ENCODE measurements around the gene FRMD5. TPM values are rescaled to one million over a fixed set of nuclear protein-coding genes. Genes with fewer than 3 reads are reported as not detected.
"Not testable (repeated sequence)": the region's sequence is repeated elsewhere in the genome, so short reads cannot be mapped to it uniquely, and the experiment has no call there.

FRMD5 gene
- polyA plus RNA-seq (2011; rRNA removed) (5.2 and 5.4 TPM in 2 replicates), polyA minus RNA-seq (2011; rRNA and poly(A)+ RNA removed) (10.5 and 12.0 TPM in 2 replicates)

DNA sequence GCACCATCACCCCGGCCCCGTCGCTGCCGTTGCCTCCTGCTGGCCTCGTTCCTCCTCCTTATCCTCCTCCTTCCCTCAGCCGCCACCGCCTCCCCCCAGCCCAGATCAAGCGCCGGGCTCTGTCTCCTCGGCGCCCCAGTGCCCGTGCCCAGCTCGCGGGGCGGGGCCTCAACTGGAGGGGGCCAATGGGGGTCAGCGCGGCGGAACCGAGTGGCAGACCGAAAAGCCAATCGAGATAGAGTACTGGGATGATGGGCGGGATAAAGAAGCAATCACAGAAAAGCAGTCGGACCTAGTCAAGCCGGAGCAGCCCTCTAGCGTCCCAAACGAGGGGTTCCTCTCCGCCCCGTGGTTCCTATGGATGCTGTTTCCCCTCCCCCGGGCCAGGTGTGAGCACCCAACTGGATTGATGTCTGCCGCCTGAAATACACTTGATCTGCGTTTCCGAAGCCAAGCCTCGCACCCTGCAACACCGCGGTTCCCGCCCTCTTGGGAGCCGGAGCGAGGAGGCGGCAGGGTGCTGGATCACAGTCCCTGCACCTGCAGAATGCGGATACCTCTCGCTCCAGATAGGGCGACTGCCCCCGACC, at the start of gene FRMD5:
Gene FRMD5 (minus strand): TSS at position 121 of the 590 bp plus-strand sequence.
- ChIA-PET POLR2A (interaction anchor here (0.5 kb wide), 1 partner anchor 25 kb away, joined by 11 read pairs; no protein-coding TSS in a partner anchor), CTCF (interaction anchor here (0.6 to 1.5 kb wide), 3 partner anchors 11 to 261 kb away, joined by 3 to 5 read pairs (median 3); no protein-coding TSS in a partner anchor)
- Histone ChIP-seq H3K4me3 (ENCODE audit: low read depth, low read length) (peak within 1 kb of the TSS; percentile 76), H3K27me3 (ENCODE audit: control insufficient read depth, insufficient read depth, low read length) (no peaks in the 10 kb centered on the region), H3K27ac (ENCODE audit: low read depth, low read length) (peak within 1 kb of the TSS; percentile 61), H3K9me3 (ENCODE audit: control insufficient read depth, insufficient read depth, low read length) (no peaks in the 10 kb centered on the region)
- peak; percentile 92 for DNase-seq (ENCODE audit: low read depth, low spot score)
- TF ChIP-seq, protein P1, sequence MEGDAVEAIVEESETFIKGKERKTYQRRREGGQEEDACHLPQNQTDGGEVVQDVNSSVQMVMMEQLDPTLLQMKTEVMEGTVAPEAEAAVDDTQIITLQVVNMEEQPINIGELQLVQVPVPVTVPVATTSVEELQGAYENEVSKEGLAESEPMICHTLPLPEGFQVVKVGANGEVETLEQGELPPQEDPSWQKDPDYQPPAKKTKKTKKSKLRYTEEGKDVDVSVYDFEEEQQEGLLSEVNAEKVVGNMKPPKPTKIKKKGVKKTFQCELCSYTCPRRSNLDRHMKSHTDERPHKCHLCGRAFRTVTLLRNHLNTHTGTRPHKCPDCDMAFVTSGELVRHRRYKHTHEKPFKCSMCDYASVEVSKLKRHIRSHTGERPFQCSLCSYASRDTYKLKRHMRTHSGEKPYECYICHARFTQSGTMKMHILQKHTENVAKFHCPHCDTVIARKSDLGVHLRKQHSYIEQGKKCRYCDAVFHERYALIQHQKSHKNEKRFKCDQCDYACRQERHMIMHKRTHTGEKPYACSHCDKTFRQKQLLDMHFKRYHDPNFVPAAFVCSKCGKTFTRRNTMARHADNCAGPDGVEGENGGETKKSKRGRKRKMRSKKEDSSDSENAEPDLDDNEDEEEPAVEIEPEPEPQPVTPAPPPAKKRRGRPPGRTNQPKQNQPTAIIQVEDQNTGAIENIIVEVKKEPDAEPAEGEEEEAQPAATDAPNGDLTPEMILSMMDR (IDR thresholded peaks at IDR 0.05; ENCODE audit: low read depth, low read length) = peak; percentile 70

DNA sequence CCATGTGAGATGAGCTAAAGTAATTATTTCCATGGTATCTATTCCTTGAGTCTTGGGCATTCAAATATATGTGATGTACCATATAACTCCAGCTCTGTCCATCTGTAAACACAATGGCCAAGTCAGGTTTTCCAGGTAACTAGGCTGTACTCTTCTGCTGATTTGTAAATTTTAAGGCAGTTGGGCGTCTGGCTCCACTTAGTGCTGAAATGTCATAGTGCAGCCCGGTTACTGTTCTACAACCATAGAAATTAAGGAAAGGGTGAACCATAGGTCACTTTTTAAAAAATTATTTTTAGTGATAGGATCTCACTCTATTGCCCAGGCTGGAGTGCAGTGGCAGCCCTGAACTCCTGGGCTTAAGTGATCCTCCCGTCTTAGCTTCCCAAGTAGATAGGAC, 48.8 kb upstream of the FRMD5 start:
- no peaks in the 10 kb centered on the region for H3K9me3 ChIP-seq (ENCODE audit: control insufficient read depth, insufficient read depth, low read length)
- no peak overlapping the region for H3K4me3 ChIP-seq (ENCODE audit: low read depth, low read length)
- CTCF ChIA-PET = interaction anchor here (0.7 to 0.9 kb wide), 2 partner anchors 186 to 368 kb away, joined by 3 read pairs; no protein-coding TSS in a partner anchor
- no peaks in the 10 kb centered on the region for H3K27me3 ChIP-seq (ENCODE audit: control insufficient read depth, insufficient read depth, low read length)
- POLR2A ChIA-PET = no interaction called here
- TF ChIP-seq, protein P1 (IDR thresholded peaks at IDR 0.05; ENCODE audit: low read depth, low read length) = peak; percentile 35
- no peak for DNase-seq (ENCODE audit: low read depth, low spot score)
- H3K27ac ChIP-seq (ENCODE audit: low read depth, low read length) = no peak overlapping the region

- Histone ChIP-seq H3K27me3 (ENCODE audit: control insufficient read depth, insufficient read depth, low read length) (peaks cover 5% of the 10 kb centered on the region), H3K27ac (ENCODE audit: low read depth, low read length) (no peak overlapping the region), H3K4me3 (ENCODE audit: low read depth, low read length) (no peak overlapping the region), H3K9me3 (ENCODE audit: control insufficient read depth, insufficient read depth, low read length) (no peaks in the 10 kb centered on the region)
- TF ChIP-seq, protein P1 (IDR thresholded peaks at IDR 0.05; ENCODE audit: low read depth, low read length) = no peak
- POLR2A ChIA-PET = no interaction called here
- DNase-seq (ENCODE audit: low read depth, low spot score) = no peak
- CTCF ChIA-PET = interaction anchor here (0.7 to 0.9 kb wide), 2 partner anchors 187 to 367 kb away, joined by 3 read pairs; no protein-coding TSS in a partner anchor
These were observed 48.1 kb upstream of the FRMD5 start for GRCh38 chr15:44243141-44243540.

GRCh38 chr15:44231842-44232241, 36.8 kb upstream of the FRMD5 start:
- ChIA-PET CTCF (interaction anchor here (1.0 to 2.0 kb wide), 3 partner anchors 12 to 328 kb away, joined by 4 to 8 read pairs (median 5); no protein-coding TSS in a partner anchor), POLR2A (no interaction called here)
- DNase-seq (ENCODE audit: low read depth, low spot score) = no peak

DNA sequence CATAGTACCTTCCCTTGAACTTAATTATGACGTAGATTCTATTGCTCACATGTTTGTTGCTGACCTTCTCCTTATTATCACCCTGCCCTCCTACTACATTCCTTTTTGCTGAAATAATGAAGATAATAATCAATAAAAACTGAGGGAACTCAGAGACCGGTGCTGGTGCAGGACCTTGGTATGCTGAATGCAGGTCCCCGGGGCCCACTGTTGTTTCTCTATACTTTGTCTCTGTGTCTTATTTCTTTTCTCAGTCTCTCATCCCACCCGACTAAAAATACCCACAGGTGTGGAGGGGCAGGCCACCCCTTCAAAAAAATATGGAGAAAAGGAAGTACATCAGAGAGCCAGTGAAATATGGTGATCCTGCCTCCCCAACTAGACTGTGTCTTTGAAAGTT, 34.2 kb upstream of the FRMD5 start:
- H3K27ac ChIP-seq (ENCODE audit: low read depth, low read length); H3K9me3 ChIP-seq (ENCODE audit: control insufficient read depth, insufficient read depth, low read length); H3K4me3 ChIP-seq (ENCODE audit: low read depth, low read length); H3K27me3 ChIP-seq (ENCODE audit: control insufficient read depth, insufficient read depth, low read length); DNase-seq (ENCODE audit: low read depth, low spot score); CTCF ChIA-PET: not testable (repeated sequence)
- POLR2A ChIA-PET = interaction anchor here (0.7 kb wide), 1 partner anchor 260 kb away, joined by 12 read pairs; no protein-coding TSS in a partner anchor

More at GRCh38 chr15:44231842-44232241, 36.8 kb upstream of the FRMD5 start:
- TF ChIP-seq, protein P1 (IDR thresholded peaks at IDR 0.05; ENCODE audit: low read depth, low read length) = no peak
- Histone ChIP-seq H3K4me3 (ENCODE audit: low read depth, low read length) (no peak overlapping the region), H3K27me3 (ENCODE audit: control insufficient read depth, insufficient read depth, low read length) (no peaks in the 10 kb centered on the region), H3K27ac (ENCODE audit: low read depth, low read length) (no peak overlapping the region), H3K9me3 (ENCODE audit: control insufficient read depth, insufficient read depth, low read length) (no peaks in the 10 kb centered on the region)

Data from AG04450 (cell line).